HG03571 (cell line): ENCODE results near the gene TBC1D17.

Experiments
- ATAC-seq: cut with Tn5 transposase; IDR thresholded peaks from one replicate; pipeline ENCODE4 v1.9.1; 2021; ENCODE audit not compliant: unreplicated experiment

Gene TBC1D17

DNA sequence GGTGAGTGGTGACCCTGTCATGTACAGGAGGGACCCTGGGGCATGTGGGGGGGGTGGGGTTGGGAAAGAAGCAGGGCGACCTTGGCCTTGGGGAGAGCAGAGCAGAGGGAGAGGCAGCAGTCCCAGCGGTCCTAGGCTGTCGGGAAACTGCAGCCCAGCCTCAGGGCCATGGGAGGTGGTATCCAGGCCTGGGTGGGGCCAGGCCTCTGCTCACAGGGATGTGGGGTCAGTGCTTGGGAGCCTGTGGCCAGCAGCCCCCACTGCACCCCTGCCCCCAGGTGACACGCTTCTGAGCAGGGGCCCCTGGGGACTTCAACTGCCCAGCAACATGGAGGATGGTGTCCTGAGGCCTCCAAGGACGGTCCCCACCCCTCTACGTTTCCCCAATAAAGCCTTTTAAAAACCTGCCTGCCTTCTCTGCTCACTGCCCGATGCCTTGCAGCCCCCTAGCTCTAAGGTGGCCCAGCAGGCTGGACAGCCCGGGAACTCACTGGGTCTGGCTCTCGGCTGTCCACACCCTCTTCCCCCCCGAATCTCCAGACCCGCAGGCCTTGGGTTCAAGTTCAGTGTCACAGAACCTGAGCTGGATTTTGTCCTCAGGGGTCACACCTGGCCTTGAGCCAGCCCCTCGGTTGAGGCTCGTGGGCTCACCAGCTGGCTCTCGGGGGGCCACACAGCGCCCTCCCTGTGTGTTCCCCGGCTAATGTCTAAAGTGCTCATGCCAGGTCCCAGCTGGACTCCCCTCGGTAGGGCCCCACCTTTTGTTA is 17.0 kb upstream of the TBC1D17 start:
- ATAC-seq = no peak

DNA sequence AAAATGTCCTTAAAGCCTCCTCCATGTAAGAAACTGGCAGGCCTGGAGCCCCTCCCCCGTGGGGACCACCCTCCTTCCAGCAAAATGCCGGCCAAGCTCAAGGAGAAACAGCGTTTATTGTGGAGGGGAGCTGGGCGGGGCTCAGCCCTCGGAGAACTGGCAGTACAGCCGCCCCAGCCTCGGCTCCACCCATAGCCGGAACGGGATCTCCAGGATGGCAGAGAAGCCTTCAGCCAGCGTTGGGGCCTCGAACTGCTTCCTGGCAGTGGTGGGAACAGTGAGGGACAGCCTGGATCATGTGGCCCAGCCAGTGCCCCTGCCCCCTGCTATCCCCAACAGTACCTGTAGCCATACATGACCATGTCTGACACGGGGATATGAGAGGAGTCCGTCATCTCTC is 16.4 kb upstream of the TBC1D17 start:
- ATAC-seq = no peak

DNA sequence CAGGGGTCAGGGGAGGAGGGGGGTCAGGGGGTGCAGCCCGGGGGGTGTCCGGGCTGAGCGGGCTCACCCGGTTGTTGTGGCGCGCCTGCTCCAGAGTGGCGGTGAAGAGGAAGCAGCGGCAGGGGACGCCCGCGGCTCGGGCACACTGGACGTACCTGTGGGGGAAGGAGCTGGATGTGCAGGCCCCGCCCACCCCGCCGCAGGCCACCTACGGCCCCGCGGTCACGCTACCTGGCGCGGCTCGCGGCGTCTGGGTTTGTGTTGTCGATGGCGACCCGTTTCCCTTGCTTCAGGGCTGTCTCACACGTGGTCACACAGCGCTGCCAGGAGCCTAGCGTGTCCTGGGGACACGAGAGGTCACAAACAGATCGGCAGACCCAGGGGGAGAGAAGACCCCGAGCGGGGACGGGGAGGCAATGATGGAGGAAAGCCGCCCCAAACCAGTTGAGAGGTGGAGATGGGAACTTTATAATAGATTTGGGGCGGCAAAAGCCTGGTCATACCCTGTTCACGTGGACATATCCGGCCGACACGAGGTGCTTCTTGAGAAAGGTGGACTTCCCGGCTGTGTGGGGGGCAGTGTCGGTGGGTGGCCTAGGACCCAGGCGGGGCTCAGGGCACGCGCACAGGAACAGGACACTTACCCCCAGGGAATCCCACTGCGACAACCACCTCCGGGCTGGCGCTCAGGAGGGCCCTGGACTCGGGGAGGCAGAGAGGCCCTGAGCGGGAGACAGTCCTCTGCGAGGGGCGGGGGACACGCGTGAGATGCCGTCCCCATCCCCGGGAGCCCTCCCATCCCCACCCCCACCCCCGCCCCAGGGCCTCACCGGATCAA is 15.7 kb upstream of the TBC1D17 start:
- no peak for ATAC-seq

DNA sequence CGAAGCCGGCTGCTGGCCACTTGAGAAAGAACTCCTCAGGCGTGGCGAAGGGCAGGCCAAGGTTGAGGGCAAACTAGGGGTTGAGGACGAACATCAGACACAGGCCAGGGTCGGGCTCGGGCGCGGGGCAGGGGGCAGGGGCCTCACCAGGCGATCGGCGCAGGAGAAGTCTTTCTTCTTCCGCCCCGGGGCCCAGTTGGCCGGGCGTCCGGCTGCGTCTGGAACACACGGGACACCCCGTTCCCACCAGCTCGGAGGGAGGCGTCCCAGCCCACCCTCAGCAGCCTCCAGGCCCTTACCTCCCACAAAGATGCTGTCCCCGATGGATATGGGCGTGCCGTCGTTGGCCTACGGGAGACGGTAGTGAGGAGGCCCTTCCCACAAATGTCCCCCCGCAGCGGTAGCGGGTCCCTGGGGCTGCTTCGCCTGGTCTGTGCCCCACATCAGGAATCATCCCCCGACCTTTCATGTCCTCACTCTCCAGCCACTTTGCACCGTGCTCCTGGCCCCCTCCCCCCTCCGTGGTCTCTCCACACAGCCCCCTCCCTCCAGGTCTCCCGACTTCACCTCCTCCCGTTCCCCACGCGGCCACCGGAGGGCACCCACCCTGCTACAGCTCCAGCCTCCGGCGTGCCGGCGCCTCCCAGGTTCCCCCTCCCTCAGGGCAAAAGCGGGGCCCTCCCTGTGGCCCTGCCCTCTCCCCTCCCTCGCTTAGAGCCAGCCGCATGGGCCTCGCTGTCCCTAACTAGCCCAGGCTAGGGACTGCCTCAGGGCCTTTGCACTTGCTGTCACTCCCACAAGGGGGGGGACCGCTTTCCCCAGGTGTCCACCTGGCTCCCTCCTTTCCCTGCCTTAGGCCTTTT is 14.9 kb upstream of the TBC1D17 start:
- no peak for ATAC-seq

DNA sequence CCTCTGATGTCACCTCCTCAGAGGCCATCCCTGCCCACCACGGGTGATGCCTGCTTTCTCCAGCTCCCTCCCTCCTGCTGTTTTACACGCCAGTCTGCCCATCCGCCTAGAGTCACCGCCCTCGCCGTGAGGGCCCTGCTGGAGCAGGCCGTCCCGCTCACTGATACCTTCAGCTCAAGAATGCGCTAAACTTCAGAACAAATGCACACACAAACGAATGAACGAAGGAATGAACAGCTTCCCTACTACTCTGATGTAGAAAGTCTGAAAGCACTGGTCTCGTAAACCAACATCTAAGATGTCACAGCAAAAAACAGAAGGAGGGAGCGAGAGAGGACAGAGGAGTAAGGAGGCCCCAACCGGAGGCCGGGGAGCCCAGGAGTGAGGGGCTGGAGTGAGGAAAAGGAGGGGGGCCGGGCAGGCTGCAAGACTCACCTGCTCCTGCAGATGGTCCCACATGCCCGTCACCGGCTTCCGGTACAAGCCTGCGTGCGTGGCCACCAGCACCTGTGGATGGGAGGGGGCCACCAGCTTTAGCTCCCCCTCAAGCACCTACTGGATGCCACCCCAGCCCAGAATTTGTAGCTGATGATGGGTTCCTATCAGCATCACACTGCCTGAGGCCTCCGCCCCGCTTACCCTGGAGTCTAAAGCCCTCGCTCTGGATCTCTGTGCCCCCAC is 14.1 kb upstream of the TBC1D17 start:
- no peak for ATAC-seq

DNA sequence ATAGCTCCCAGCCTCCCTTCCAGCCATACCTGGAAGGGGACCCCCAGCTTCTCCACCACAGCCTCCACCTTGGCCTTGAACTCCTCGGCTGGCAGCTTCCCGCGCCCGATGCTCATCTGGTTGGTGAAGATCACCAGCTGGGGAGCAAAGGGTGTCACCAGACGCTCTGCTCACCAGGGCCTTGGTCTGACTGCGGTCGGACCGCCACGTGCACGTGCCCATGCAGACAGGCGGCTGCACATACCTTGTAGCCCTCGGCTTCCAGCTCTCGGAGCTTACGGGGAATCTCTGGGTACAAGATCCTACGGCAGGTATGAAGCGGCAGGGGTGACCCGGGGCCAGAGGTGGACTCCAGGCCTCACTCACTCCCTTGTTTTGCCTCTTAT is 13.6 kb upstream of the TBC1D17 start:
- no peak for ATAC-seq

DNA sequence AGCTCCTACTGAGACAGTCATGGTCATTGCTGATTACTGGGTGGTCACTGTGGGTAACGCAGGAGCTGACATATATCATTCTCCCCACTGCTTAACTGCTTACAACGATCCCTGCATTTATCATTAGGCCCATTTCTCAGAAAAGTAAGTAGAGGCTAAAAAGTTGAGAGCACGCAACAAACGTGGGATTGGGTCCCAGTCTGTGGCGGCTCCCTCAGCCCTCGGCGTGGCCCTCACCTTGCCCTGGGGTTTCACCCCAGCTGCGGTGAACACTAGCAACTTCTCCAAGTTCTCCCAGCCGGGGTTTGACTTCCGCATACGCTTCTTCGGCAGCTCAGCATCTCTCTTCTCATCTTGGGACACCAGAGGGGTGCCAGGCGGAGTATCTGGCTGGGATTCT is 12.6 kb upstream of the TBC1D17 start:
- no peak for ATAC-seq

DNA sequence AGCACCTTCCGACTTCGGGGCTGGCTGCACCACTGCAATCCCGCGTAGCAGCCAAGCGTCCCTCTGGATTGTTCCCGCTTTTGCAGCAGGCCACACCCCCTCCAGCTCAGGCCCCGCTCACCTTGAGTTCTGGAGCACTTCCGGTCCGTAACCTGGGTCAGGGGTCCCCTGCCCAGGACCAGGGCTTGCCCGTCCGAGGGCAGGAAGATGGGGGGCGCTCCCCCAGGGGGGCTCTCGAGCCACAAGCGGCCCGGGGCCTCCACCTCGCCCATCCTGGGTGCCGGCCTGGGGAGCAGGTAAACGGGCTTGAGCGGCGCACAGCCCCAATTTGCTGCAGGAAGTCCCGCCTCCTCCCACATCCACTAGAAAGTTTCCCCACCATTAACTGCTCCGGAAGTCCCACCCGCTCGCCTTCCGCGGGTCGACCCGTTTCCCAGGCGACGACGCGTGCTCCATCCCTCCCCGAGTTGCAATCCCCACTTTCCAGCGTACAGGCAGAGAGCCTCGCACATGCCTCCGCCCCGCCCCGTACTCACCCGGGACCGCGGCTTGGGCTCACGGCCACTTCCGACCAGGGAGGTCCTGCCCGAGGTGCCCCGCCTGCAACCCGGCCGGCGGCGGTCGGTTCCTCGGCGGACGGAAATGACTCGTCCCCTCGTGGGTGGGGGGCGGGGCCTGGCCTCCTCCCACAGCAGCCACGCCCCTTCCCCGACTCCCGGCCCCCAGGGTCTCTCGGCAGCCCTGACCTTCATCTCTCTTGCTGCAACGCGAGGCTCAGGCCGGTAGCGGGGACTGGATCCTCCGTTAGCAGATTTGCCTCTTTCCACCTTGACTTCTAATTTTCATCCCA is 10.3 kb upstream of the TBC1D17 start, which contains the start of gene PNKP:
TSS of gene PNKP (minus strand) at position 644 of the 850 bp plus-strand sequence. CDS start at position 272, 372 bp downstream.
- ATAC-seq = peak; percentile 40

DNA sequence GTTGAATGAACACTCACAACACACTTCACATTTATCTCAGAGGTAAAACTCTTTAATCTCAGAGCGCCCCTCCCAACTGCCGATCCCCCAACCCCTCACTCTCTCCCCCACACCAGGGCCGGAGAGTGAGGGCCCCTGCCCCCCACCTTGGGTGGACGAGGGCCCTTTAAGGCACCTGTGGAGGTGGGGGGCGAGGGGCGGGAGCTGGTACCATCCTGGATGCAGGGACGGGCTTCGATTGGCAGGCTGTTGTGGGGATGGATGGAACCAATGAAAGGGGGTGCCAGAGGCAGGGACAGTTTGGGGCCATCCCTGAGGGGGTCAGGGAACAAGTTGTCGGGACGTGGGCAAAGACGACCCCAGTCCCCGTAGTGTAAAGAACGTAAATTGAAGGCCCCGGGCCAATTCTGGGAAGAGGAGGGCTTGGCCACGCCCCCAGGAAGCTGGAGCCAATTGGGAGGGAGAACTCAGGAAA is 8.5 kb upstream of the TBC1D17 start:
- ATAC-seq = no peak

DNA sequence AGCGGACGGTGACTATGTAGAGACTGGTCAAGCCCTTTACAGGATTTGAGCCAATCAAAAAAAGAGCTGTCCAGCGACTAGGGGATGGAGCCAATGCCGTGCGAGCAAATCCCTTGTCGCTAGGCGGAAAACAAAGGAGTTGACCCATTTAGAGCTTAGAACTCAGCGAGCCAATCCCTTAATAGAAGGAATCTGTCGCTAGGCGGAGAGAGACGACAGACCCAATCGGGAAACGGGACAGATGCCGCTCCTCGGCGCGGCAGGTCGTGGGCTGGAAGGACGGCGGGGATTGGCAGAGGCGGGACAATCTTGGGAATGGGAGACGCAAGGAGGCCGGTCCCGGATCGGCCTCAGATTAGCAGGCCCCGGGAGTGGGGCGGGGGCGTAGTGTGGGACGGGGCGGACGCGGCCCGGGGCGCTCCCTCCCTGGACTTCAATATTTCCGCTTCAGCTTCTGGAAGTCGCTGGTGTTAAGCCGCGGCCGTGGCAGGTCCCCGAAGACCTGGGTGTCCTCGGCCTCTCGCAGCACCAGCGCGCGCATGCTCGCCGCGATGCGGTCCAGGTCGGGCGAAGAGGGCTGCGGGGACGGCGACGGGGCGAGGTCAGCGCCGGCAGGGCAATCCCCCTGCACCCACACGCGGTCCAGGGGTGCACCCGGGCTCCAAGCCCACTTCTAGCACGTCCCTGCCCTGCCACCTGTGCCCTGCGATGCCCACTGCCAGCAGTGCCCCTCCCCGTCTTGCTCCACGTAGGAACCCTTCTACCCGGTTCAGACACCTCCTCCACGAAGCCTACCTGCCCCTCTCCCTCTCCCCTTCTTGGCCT is 7.8 kb upstream of the TBC1D17 start:
- ATAC-seq = peak; percentile 46

DNA sequence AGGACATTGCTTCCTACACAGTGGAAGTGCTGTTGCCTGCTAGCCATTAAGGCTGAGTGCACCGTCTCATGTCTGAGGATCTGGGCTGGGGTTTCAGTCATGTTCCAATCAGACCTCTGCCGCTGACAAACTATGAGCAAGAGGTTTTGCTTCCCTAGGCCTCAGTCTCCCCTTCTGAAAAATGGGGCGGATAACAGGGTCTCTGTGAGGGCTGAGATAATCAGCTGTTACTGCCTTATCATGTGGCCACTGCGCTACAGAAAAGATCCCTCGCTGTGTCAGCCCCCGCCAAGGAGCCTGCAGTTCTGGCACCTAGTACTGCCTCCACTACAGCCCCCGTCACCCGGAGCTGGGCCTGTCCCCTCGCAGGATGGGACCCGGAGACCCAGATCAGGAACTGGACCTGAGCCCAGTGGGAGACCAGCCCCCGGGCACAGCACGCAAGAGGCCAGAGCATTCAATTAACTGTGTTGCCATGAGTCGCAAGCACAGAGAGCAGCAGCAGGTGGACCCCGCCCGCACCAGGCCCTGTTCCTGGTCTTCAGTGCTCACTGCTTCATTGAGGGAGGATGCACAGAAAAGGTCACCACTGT is 7.1 kb upstream of the TBC1D17 start:
- no peak for ATAC-seq

DNA sequence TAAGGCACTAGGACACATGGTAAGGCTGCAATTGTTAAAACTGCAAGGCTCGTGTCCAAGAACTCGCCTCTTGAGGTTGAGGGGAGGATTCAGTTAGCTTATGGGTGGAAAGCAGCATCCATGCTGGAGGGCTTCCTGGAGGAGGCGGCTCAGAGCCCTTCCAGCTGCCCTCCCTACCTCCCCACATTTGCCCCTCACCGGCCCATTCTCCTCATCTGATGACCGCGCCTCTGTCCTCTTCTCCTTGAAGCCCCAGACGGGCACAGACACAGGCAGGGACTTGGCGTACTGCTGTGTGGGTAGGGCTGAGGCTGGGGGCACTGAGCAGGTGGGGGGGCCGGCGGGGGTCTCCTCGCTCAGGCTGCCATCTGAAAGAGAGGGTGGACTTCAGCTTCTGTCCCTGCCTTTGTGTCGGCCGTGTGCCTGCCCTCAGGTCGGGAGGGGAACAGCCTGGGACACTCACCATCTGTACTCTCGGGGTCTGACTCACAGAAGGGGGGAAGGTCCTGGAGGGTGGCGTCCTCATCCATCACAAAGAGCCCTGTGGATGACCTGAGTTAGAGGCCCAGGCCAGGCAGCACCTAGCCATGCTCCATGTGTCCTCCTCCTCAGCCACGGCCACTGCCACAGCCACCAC is 6.0 kb upstream of the TBC1D17 start:
- ATAC-seq = no peak

DNA sequence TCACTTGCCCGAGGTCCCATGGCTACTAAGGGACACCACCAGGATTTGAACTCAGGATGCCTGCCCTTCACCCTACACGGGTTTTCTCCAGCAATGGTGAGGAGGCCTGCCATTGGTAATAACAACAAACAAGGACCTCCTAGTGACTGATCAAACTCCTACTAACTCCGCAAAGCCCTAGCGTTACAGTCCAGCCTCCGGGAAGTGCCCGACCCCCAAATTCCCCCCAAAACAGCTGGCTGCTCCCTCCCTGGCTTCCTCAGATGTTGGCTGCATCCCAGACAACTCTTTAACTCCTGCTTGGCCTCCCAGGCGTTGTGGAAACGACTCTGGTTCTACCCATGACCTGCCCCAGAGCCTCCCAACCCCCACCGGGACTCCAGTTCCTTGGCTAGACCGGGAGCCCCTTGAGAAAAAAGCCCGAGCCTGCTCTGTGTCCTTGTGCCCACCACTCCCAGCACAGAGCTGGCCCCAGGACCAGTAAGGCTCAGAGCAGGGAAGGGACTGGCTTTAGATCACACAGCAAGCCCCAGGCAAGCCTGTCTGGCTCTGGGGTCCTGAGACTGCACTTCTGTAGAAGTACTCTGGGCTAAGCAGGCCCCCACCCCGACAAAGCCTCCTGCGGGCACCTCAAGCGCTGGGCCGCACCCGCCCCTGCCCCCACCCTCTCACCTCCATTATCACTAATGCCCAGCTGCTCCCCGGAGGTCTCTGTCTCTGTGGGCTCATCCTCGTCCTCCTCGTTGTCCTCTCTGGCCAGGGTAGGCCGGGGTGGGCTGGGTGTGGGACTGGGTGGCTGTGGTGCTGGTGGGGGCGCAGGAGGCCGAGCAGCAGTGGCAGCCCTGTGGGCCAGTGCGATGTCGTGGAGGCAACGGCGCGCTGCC is 5.0 kb upstream of the TBC1D17 start:
- ATAC-seq = no peak

DNA sequence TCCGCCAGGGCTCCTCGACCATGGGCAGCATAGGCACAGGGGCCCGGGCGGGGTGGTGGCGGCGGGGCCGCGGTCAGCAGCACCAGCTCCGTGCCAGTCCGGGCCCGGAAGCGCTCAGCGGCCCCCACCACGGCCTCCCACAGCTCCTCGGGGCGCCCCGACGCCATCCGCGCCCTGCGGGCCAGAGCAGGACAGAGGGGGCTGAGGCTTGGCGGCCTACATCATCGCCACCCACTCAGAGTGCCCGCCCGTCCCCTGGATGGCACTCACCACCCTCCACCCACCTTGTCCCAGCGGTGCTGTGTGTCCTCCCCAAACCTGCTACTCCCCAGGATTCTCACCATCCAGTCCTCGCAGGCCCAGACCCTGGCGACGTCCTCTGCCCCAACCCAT is 4.4 kb upstream of the TBC1D17 start:
- no peak for ATAC-seq

DNA sequence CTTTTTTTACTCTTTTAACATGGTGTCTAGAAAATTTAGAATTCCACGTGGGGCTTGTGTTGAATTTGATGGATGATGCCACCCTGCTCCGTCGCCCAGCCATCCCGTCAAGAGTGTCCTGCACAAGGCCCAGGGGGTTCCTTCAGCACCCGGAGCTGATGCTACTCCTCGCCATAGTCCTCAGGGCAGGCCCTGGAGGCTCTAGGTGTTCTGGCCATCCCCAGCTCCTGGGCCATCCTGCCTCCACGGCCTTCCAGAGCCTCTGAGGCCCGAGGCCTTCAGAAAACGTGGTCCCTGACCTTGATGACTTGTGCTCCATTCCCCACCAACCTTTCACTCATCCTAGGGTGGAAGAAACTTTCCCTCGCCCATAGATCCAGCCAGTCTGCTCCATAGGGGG is 3.7 kb upstream of the TBC1D17 start:
- no peak for ATAC-seq

DNA sequence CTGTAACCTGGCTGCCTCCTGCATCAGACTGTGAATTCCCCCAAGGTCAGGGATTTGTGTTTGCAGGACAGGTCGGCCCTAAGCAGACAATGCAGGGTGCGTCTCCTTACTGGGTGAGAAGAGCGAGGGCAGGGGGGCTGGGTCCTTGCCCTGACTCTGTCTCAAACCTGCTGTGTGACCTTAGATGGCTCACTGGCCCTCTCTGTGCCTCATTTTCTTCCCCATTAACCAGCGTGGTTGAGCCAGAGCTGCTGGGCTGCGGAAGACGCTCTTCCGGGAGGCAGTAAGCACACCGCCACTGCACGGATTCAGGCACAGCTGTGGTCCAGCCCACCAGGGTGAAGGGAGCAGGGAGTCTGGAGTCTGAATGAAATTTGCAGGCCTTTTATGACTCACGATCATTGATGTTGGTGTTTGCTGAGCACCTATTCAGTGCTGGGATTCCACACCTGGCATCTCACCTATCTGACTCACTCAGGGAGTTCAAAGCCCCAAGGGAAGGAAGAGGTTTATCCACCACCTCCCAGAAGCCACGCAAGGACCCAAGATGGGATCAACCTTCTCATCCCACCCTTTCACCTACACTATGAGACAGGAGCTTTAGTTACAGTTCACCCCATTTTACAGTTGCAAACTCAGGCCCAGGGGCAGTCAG is 2.9 kb upstream of the TBC1D17 start:
- ATAC-seq = no peak

DNA sequence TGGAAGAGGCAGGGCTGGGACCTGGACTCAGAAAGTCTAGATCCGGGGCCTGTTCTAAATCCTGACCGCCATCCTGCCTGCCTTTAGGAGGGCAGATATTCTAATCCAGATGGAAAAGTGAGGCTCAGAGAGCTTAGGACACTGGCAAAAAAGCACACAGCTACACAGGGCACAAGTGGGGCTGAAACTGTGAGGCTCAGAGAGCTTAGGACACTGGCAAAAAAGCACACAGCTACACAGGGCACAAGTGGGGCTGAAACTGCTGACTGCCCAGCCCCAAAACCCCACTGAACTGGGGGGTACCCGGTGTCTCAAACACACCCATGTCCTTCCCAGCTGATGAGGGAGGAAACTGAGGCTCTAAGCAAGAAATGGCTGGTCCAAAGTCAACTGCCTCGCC is 2.3 kb upstream of the TBC1D17 start:
- no peak for ATAC-seq
